Measurements from ENCODE around the gene BTBD3.

Gene BTBD3

DNA sequence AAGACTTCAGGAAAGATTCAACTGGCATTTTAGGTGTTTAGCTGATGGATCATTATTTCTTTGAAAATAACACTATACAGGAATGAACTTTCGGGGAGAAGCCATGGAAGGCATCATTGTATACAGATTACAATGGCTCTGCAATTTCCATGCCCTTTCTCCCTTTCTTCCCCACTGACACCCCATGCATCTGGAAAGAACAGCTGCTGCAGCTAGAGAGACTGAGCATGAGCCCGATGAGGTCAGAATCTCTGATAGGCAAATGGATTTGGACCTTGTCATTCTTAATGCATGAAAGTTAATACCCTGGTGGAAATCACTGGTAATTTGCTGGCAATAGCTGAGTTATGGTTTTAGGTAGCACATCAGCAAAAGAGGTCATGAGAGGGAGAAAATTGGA, 54.8 kb downstream of the BTBD3 start:
- no peak for DNase-seq

Measured in activated gamma-delta T cell treated with Interleukin-2 at 50 U/mL for 16 hours (primary cell).